ENCODE data around the gene EDEM1.

GRCh38 chr3:5184499-5184898 lies 3.0 kb upstream of the EDEM1 start:
- TF ChIP-seq USF2 (CRISPR knock-in tag; IDR thresholded peaks at IDR 0.05) = no peak
- TF ChIP-seq, protein P1, sequence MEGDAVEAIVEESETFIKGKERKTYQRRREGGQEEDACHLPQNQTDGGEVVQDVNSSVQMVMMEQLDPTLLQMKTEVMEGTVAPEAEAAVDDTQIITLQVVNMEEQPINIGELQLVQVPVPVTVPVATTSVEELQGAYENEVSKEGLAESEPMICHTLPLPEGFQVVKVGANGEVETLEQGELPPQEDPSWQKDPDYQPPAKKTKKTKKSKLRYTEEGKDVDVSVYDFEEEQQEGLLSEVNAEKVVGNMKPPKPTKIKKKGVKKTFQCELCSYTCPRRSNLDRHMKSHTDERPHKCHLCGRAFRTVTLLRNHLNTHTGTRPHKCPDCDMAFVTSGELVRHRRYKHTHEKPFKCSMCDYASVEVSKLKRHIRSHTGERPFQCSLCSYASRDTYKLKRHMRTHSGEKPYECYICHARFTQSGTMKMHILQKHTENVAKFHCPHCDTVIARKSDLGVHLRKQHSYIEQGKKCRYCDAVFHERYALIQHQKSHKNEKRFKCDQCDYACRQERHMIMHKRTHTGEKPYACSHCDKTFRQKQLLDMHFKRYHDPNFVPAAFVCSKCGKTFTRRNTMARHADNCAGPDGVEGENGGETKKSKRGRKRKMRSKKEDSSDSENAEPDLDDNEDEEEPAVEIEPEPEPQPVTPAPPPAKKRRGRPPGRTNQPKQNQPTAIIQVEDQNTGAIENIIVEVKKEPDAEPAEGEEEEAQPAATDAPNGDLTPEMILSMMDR (IDR thresholded peaks at IDR 0.05) = no peak
- no peak for TF ChIP-seq AFF4 (CRISPR knock-in tag; IDR thresholded peaks at IDR 0.05; ENCODE audit: borderline replicate concordance)
- TF ChIP-seq ATF3 (CRISPR knock-in tag; conservative IDR thresholded peaks at IDR 0.05) = no peak
- no peak for TF ChIP-seq NR2C2 (CRISPR knock-in tag; IDR thresholded peaks at IDR 0.05)
- TF ChIP-seq TP53 (CRISPR knock-in tag; IDR thresholded peaks at IDR 0.05) = no peak
- TF ChIP-seq MLX (CRISPR knock-in tag; IDR thresholded peaks at IDR 0.05) = no peak

Measured in WTC11 (cell line).